Progenitor cell of endocrine pancreas (in vitro differentiated cells): Measurements from ENCODE around the gene ASB7. TPM values are rescaled to one million over a fixed set of nuclear protein-coding genes. Genes with fewer than 3 reads are reported as not detected.
A peak's percentile ranks its signal among the peaks of the same experiment; 100 is the strongest.

Source experiments
- DNase-seq: peaks from one replicate; pipeline ENCODE4 v3.0.0; 2021; ENCODE audit warnings: low spot score; ENCODE audit not compliant: unreplicated experiment
- H3K27ac Mint-ChIP-seq: 2 replicates; pipeline ENCODE4 v1.8.0; 2021; ENCODE audit warnings: mild to moderate bottlenecking, moderate library complexity, mixed read lengths
- H3K27me3 Mint-ChIP-seq: 2 replicates; pipeline ENCODE4 v1.8.0; 2021; ENCODE audit warnings: mixed read lengths
- H3K36me3 Mint-ChIP-seq: 2 replicates; pipeline ENCODE4 v1.8.0; 2022; ENCODE audit warnings: mixed read lengths; ENCODE audit not compliant: insufficient read depth
- H3K4me1 Mint-ChIP-seq: 2 replicates; pipeline ENCODE4 v1.8.0; 2021; ENCODE audit warnings: low read depth, mixed read lengths
- H3K4me3 Mint-ChIP-seq: 2 replicates; pipeline ENCODE4 v1.8.0; 2021; ENCODE audit warnings: low read depth, mild to moderate bottlenecking, moderate library complexity, mixed read lengths
- H3K9me3 Mint-ChIP-seq: 2 replicates; pipeline ENCODE4 v1.8.0; 2021; ENCODE audit warnings: low read depth, mixed read lengths
- total RNA-seq: library from RNA; stranded (reverse); gene quantifications from 2 replicates; pipeline ENCODE4 v1.2.1, GENCODE V29; 2021
- TF ChIP-seq, protein P1 (sequence below): fragments of 200-600 bp; sonication (generic); IDR thresholded peaks from one replicate; pipeline ENCODE4 v1.5.0; 2021; ENCODE audit warnings: antibody characterized with exemption, mild to moderate bottlenecking; ENCODE audit not compliant: unreplicated experiment

The ASB7 gene
- total RNA-seq, 1 donor from 2014 or later, result 18.9 TPM

DNA sequence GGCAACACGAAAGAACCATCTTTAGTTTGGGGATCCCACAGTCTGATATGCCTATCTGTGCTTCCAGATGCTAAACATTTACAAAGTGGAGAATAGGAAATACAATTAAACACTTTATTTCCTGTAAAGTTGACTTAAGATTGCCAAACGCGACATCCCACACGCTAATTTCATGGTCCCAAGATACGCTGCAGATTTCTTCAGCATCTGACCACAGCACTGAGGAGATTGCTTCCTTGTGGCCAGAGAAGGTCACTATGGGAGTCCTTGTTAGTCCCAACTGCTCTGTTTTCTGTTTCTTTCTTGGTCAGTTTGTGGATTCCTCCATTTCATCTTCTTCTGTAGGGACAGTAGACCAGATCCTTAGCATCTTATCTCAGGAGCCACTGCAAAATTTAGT lies 43.3 kb downstream of the ASB7 start:
- Mint-ChIP-seq H3K4me1 (no peaks in the 10 kb centered on the region), H3K27ac (no peak overlapping the region)
- TF ChIP-seq, protein P1, sequence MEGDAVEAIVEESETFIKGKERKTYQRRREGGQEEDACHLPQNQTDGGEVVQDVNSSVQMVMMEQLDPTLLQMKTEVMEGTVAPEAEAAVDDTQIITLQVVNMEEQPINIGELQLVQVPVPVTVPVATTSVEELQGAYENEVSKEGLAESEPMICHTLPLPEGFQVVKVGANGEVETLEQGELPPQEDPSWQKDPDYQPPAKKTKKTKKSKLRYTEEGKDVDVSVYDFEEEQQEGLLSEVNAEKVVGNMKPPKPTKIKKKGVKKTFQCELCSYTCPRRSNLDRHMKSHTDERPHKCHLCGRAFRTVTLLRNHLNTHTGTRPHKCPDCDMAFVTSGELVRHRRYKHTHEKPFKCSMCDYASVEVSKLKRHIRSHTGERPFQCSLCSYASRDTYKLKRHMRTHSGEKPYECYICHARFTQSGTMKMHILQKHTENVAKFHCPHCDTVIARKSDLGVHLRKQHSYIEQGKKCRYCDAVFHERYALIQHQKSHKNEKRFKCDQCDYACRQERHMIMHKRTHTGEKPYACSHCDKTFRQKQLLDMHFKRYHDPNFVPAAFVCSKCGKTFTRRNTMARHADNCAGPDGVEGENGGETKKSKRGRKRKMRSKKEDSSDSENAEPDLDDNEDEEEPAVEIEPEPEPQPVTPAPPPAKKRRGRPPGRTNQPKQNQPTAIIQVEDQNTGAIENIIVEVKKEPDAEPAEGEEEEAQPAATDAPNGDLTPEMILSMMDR, result no peak

DNA sequence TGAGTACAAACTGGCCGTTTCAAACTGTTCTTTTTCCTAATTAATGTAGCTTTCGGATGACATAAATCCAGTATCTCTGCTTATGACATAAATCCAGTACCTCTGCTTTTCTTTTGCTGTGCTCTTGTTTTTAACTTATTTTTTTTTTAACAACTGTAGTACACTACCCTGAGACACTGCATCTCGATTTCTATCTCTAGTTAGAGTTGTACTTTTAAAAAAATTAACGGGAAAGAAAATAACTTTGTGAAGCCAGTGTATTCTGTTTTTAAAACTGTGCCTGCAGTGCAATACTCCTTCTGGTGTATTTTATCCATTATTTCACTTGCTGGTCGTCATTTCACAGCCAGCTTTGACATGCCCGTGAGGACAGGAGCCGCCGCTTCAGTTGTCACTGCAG lies 46.6 kb downstream of the ASB7 start:
- no peaks in the 10 kb centered on the region for H3K9me3 Mint-ChIP-seq
- TF ChIP-seq, protein P1, result no peak
- no peak overlapping the region for H3K4me3 Mint-ChIP-seq

More for the DNA sequence above, 43.3 kb downstream of the ASB7 start:
- Mint-ChIP-seq H3K36me3 (no peaks in the 10 kb centered on the region), H3K4me3 (no peak overlapping the region), H3K27me3 (no peaks in the 10 kb centered on the region), H3K9me3 (no peaks in the 10 kb centered on the region)
- DNase-seq, result no peak

DNA sequence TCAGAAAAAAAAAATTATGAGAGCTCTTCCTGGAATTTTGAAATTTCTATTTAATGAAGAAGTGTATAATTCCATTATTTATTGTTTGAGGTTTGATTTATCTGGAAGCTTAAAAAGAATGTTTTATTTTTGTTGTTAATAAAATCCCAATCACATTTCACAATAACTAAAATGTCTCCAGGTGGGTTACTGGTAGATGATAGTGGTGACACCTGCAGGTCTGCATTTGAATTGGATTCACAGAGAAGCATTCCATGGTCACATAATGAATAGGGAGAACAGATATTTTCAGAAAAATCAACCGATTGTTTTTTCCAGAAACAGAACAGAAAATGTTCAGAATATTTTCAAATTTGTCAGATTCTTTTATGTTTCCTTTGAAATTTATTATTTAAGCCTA lies 48.3 kb downstream of the ASB7 start:
- H3K36me3 Mint-ChIP-seq, result peaks cover 2% of the 10 kb centered on the region
- peaks cover 2% of the 10 kb centered on the region for H3K4me1 Mint-ChIP-seq
- no peak for DNase-seq
- no peaks in the 10 kb centered on the region for H3K9me3 Mint-ChIP-seq
- no peaks in the 10 kb centered on the region for H3K27me3 Mint-ChIP-seq
- TF ChIP-seq, protein P1, result peak; percentile 32
- no peak overlapping the region for H3K4me3 Mint-ChIP-seq
- H3K27ac Mint-ChIP-seq, result no peak overlapping the region

More for the DNA sequence above, 46.6 kb downstream of the ASB7 start:
- Mint-ChIP-seq H3K36me3 (peaks cover 2% of the 10 kb centered on the region), H3K27ac (no peak overlapping the region), H3K4me1 (peaks cover 2% of the 10 kb centered on the region), H3K27me3 (no peaks in the 10 kb centered on the region)
- DNase-seq, result no peak

DNA sequence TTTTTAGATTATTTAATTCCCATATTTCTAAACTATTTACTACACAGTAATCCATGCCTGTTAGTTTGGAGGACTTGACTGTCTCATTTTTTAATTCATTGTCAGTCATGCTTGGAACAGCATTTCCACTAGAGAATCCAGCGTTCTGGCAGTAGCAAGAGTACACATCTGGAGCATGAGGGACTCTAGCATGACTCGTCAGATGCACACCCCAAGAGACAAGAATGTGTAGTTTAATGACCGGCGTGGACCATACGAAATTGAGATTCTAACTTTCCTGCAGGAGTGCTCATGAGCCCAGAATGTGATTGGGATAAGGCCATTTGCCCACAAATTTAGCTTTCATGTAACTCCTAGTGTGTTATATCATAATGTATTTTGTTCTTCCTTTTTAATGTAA lies 48.9 kb downstream of the ASB7 start:
- H3K27ac Mint-ChIP-seq, result no peak overlapping the region
- H3K27me3 Mint-ChIP-seq, result no peaks in the 10 kb centered on the region
- H3K36me3 Mint-ChIP-seq, result peaks cover 2% of the 10 kb centered on the region
- H3K4me3 Mint-ChIP-seq, result no peak overlapping the region
- peaks cover 2% of the 10 kb centered on the region for H3K4me1 Mint-ChIP-seq
- no peak for DNase-seq
- TF ChIP-seq, protein P1, result no peak
- H3K9me3 Mint-ChIP-seq, result no peaks in the 10 kb centered on the region

DNA sequence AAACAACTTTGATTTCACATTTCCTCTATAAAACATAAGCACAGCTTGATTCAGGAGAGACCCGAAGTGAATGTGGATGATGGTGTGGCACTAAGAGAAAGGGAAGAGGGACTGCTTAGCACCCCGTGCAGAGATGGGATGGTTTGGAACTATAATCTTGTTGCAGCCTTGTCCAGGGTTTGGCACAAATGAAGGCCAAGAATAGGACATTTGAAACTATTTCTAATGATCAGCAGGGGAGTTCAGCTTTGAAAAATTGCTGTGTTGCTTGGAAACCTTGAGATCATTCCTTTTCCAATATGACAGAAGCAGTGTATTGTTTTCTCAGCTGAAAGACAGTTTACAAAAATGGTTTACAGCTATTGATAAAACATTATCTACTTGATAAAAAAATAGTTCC lies 49.7 kb downstream of the ASB7 start:
- TF ChIP-seq, protein P1, result no peak
- H3K36me3 Mint-ChIP-seq, result peaks cover 2% of the 10 kb centered on the region
- H3K27me3 Mint-ChIP-seq, result no peaks in the 10 kb centered on the region
- no peak overlapping the region for H3K27ac Mint-ChIP-seq
- no peak for DNase-seq
- H3K9me3 Mint-ChIP-seq, result no peaks in the 10 kb centered on the region
- H3K4me3 Mint-ChIP-seq, result no peak overlapping the region
- H3K4me1 Mint-ChIP-seq, result peaks cover 2% of the 10 kb centered on the region
